WTC11 (cell line): Measurements from ENCODE around the gene CD300A. TPM values are rescaled to one million over a fixed set of nuclear protein-coding genes. Genes with fewer than 3 reads are reported as not detected.

Experiments used
- ATAC-seq: fragments of 200-7000 bp; cut with Tn5 transposase; 2 replicates; pipeline ENCODE4 v1.10.0; 2021; ENCODE audit warnings: mild to moderate bottlenecking, moderate library complexity
- CTCF ChIA-PET: fragments of 300-600 bp; sonication (Branson Sonifier 250); formaldehyde crosslinking; loops from one replicate; lab custom pipeline; 2021; ENCODE audit warnings: antibody characterized with exemption; lab: Charles Lee
- POLR2A ChIA-PET: fragments of 350-600 bp; sonication (Branson Sonifier 250); formaldehyde crosslinking; loops from one replicate; lab custom pipeline; 2021; ENCODE audit warnings: antibody characterized with exemption; lab: Charles Lee
- DNase-seq: peaks from one replicate; pipeline ENCODE4 v3.0.0; 2021; ENCODE audit warnings: low spot score
- H3K27ac Mint-ChIP-seq: 2 replicates; pipeline ENCODE4 v1.8.0; 2021; ENCODE audit warnings: mixed read lengths
- H3K27me3 Mint-ChIP-seq: 2 replicates; pipeline ENCODE4 v1.8.0; 2021; ENCODE audit warnings: low read depth, mild to moderate bottlenecking, moderate library complexity, mixed read lengths
- H3K36me3 Mint-ChIP-seq: 2 replicates; pipeline ENCODE4 v1.8.0; 2021; ENCODE audit warnings: mixed read lengths
- H3K4me1 Mint-ChIP-seq: 2 replicates; pipeline ENCODE4 v1.8.0; 2022; ENCODE audit warnings: mixed read lengths
- H3K4me3 Mint-ChIP-seq: 2 replicates; pipeline ENCODE4 v1.8.0; 2021; ENCODE audit warnings: mild to moderate bottlenecking, moderate library complexity, mixed read lengths
- H3K9me3 Mint-ChIP-seq: 2 replicates; pipeline ENCODE4 v1.8.0; 2021; ENCODE audit warnings: mixed read lengths
- CBFB ChIP-seq: sonication (generic); formaldehyde crosslinking; IDR thresholded peaks from 2 replicates; pipeline ENCODE4 v1.8.1; 2022; ENCODE audit warnings: mild to moderate bottlenecking, low read depth, missing genetic modification reagents
- CREB1 ChIP-seq: sonication (generic); formaldehyde crosslinking; IDR thresholded peaks from 2 replicates; pipeline ENCODE4 v1.8.0; 2023; ENCODE audit warnings: mild to moderate bottlenecking, missing genetic modification reagents
- ETV6 ChIP-seq: sonication (generic); formaldehyde crosslinking; IDR thresholded peaks from 2 replicates; pipeline ENCODE4 v1.8.1; 2022; ENCODE audit warnings: mild to moderate bottlenecking, missing genetic modification reagents
- GABPB1 ChIP-seq: sonication (generic); formaldehyde crosslinking; IDR thresholded peaks from 2 replicates; pipeline ENCODE4 v1.8.1; 2023; ENCODE audit warnings: mild to moderate bottlenecking, missing genetic modification reagents
- GRHL2 ChIP-seq: fragments of 250-450 bp; sonication (Bioruptor Pico); IDR thresholded peaks from 2 replicates; pipeline ENCODE4 v1.8.0; 2022; ENCODE audit warnings: mild to moderate bottlenecking, moderate library complexity; ENCODE audit not compliant: insufficient replicate concordance, severe bottlenecking
- KAT7 ChIP-seq: sonication (generic); formaldehyde crosslinking; IDR thresholded peaks from 2 replicates; pipeline ENCODE4 v1.8.1; 2023; ENCODE audit warnings: missing genetic modification reagents, mild to moderate bottlenecking, borderline replicate concordance
- OVOL2 ChIP-seq: fragments of 250-450 bp; sonication (Bioruptor Pico); IDR thresholded peaks from 2 replicates; pipeline ENCODE4 v1.9.0; 2021; ENCODE audit warnings: mild to moderate bottlenecking, borderline replicate concordance
- RORB ChIP-seq: fragments of 250-450 bp; sonication (Bioruptor Pico); IDR thresholded peaks from 2 replicates; pipeline ENCODE4 v1.9.0; 2021; ENCODE audit warnings: mild to moderate bottlenecking
- ZNF232 ChIP-seq: sonication (generic); formaldehyde crosslinking; IDR thresholded peaks from 2 replicates; pipeline ENCODE4 v1.8.0; 2022; ENCODE audit warnings: mild to moderate bottlenecking, missing genetic modification reagents
- total RNA-seq: library from RNA; stranded (reverse); gene quantifications from 3 replicates; pipeline ENCODE4 v1.2.3, GENCODE V29; 2021
- TF ChIP-seq, protein P1 (sequence below): fragments of 250-450 bp; sonication (Bioruptor Pico); IDR thresholded peaks from 2 replicates; pipeline ENCODE4 v1.9.0; 2021; ENCODE audit warnings: mild to moderate bottlenecking
- TF ChIP-seq, protein P2 (sequence below): sonication (generic); formaldehyde crosslinking; conservative IDR thresholded peaks from 2 replicates; pipeline ENCODE4 v1.8.1; 2023; ENCODE audit warnings: mild to moderate bottlenecking, low read depth, missing genetic modification reagents, moderate library complexity
- TF ChIP-seq, protein P3 (sequence below): sonication (generic); formaldehyde crosslinking; IDR thresholded peaks from 2 replicates; pipeline ENCODE4 v1.8.1; 2023; ENCODE audit warnings: mild to moderate bottlenecking, missing genetic modification reagents
- TF ChIP-seq, protein P4 (sequence below): sonication (generic); formaldehyde crosslinking; IDR thresholded peaks from 2 replicates; pipeline ENCODE4 v1.8.1; 2023; ENCODE audit warnings: mild to moderate bottlenecking, missing genetic modification reagents

The CD300A gene
- total RNA-seq, 1 experiment from 2014 or later, result 1.1 TPM

DNA sequence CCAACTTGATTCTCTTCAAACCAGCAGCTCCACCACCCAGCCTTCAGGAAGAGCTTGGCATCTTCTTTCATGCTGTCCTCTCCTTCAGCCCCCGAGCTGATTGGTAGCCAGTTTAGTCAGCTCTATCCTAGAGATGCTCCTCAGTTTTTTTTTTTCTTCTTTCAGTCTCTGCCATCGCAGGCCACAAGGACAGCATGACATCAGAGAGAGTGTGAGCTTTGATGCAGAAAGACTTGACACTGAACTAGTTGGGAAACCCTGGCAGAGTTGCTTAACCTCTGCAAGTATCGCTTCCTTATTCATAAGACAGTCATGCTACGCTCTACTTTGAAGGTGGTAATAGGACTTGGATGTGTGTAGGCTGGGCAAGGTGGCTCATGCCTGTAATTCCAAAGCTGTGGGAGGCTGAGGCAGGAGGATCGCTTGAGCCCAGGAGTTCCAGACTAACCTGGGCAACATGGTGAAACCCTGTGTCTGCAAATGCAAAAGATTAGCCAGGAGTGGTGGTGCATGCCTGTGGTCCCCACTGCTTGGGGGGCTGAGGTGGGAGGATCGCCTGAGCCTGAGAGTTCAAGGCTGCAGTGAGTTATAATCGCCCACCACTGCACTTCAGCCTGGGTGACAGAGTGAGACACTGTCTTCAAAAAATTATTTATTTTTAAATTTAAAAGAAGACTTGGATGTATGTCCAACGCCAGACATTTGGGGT is 62.2 kb downstream of the CD300A start:
- Mint-ChIP-seq H3K4me3 (no peak overlapping the region), H3K36me3 (no peaks in the 10 kb centered on the region), H3K9me3 (peaks cover 3% of the 10 kb centered on the region), H3K27ac (no peak overlapping the region), H3K27me3 (peaks cover 36% of the 10 kb centered on the region), H3K4me1 (peaks cover 13% of the 10 kb centered on the region)
- ATAC-seq (no peak), DNase-seq (no peak)
- POLR2A ChIA-PET, result no interaction called here
- CTCF ChIA-PET, result interaction anchor here (1.0 to 3.2 kb wide), 2 partner anchors 38 to 160 kb away, joined by 3 to 13 read pairs; no protein-coding TSS in a partner anchor
- no peak for TF ChIP-seq GABPB1 (CRISPR knock-in tag)
- TF ChIP-seq CREB1 (CRISPR knock-in tag), result no peak
- TF ChIP-seq, protein P1, sequence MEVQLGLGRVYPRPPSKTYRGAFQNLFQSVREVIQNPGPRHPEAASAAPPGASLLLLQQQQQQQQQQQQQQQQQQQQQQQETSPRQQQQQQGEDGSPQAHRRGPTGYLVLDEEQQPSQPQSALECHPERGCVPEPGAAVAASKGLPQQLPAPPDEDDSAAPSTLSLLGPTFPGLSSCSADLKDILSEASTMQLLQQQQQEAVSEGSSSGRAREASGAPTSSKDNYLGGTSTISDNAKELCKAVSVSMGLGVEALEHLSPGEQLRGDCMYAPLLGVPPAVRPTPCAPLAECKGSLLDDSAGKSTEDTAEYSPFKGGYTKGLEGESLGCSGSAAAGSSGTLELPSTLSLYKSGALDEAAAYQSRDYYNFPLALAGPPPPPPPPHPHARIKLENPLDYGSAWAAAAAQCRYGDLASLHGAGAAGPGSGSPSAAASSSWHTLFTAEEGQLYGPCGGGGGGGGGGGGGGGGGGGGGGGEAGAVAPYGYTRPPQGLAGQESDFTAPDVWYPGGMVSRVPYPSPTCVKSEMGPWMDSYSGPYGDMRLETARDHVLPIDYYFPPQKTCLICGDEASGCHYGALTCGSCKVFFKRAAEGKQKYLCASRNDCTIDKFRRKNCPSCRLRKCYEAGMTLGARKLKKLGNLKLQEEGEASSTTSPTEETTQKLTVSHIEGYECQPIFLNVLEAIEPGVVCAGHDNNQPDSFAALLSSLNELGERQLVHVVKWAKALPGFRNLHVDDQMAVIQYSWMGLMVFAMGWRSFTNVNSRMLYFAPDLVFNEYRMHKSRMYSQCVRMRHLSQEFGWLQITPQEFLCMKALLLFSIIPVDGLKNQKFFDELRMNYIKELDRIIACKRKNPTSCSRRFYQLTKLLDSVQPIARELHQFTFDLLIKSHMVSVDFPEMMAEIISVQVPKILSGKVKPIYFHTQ (CRISPR knock-in tag), result no peak
- no peak for TF ChIP-seq OVOL2 (CRISPR knock-in tag)

DNA sequence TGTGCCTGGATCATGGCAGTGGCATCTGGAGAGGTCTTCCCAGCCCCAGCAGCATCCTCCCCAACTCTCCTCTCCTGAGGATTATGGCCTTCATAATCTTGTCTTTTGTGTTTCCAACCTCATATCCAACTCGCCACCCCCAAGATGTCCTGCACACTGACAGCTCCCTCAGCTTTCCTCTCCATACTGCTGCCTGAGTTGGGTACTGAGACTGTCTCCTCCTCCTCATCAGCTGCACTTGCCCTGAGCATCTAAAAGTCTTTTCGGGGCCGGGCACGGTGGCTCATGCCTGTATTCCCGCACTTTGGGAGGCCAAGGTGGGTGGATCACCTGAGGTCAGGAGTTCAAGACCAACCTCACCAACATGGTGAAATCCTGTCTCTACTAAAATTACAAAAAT is 62.8 kb downstream of the CD300A start:
- Mint-ChIP-seq H3K4me3 (no peak overlapping the region), H3K9me3 (peaks cover 3% of the 10 kb centered on the region; the same call in 1 of the 2 replicates), H3K4me1 (peaks cover 13% of the 10 kb centered on the region), H3K27me3 (peaks cover 33% of the 10 kb centered on the region), H3K36me3 (no peaks in the 10 kb centered on the region), H3K27ac (no peak overlapping the region)
- CTCF ChIA-PET, result interaction anchor here (1.0 to 3.2 kb wide), 2 partner anchors 37 to 161 kb away, joined by 3 to 13 read pairs; no protein-coding TSS in a partner anchor
- DNase-seq (no peak), ATAC-seq (no peak)
- TF ChIP-seq OVOL2 (CRISPR knock-in tag), result no peak
- TF ChIP-seq, protein P2, sequence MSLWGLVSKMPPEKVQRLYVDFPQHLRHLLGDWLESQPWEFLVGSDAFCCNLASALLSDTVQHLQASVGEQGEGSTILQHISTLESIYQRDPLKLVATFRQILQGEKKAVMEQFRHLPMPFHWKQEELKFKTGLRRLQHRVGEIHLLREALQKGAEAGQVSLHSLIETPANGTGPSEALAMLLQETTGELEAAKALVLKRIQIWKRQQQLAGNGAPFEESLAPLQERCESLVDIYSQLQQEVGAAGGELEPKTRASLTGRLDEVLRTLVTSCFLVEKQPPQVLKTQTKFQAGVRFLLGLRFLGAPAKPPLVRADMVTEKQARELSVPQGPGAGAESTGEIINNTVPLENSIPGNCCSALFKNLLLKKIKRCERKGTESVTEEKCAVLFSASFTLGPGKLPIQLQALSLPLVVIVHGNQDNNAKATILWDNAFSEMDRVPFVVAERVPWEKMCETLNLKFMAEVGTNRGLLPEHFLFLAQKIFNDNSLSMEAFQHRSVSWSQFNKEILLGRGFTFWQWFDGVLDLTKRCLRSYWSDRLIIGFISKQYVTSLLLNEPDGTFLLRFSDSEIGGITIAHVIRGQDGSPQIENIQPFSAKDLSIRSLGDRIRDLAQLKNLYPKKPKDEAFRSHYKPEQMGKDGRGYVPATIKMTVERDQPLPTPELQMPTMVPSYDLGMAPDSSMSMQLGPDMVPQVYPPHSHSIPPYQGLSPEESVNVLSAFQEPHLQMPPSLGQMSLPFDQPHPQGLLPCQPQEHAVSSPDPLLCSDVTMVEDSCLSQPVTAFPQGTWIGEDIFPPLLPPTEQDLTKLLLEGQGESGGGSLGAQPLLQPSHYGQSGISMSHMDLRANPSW (CRISPR knock-in tag), result no peak
- TF ChIP-seq CBFB (CRISPR knock-in tag), result no peak
- TF ChIP-seq ETV6 (CRISPR knock-in tag), result no peak
- TF ChIP-seq, protein P3, sequence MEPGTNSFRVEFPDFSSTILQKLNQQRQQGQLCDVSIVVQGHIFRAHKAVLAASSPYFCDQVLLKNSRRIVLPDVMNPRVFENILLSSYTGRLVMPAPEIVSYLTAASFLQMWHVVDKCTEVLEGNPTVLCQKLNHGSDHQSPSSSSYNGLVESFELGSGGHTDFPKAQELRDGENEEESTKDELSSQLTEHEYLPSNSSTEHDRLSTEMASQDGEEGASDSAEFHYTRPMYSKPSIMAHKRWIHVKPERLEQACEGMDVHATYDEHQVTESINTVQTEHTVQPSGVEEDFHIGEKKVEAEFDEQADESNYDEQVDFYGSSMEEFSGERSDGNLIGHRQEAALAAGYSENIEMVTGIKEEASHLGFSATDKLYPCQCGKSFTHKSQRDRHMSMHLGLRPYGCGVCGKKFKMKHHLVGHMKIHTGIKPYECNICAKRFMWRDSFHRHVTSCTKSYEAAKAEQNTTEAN (CRISPR knock-in tag), result no peak
- no peak for TF ChIP-seq GRHL2
- TF ChIP-seq, protein P4, sequence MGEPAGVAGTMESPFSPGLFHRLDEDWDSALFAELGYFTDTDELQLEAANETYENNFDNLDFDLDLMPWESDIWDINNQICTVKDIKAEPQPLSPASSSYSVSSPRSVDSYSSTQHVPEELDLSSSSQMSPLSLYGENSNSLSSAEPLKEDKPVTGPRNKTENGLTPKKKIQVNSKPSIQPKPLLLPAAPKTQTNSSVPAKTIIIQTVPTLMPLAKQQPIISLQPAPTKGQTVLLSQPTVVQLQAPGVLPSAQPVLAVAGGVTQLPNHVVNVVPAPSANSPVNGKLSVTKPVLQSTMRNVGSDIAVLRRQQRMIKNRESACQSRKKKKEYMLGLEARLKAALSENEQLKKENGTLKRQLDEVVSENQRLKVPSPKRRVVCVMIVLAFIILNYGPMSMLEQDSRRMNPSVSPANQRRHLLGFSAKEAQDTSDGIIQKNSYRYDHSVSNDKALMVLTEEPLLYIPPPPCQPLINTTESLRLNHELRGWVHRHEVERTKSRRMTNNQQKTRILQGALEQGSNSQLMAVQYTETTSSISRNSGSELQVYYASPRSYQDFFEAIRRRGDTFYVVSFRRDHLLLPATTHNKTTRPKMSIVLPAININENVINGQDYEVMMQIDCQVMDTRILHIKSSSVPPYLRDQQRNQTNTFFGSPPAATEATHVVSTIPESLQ, result no peak
- no peak for TF ChIP-seq ZNF232
- POLR2A ChIA-PET, result no interaction called here

DNA sequence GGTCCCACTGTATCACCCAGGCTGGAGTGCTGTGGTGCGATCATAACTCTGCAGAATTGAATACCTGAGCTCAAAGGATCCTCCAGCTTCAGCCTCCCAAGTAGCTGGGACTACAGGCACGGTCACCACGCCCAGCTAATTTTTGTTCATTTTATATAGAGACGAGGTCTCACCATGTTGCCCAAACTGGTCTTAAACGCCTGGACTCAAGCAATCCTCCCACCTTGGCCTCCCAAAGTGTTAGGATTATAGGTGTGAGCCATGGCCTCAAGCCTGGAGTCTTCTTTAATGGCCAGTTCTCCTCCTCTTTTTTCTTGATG is 64.4 kb downstream of the CD300A start:
- POLR2A ChIA-PET, result interaction anchor here (0.6 kb wide), 1 partner anchor 24 kb away, joined by 3 read pairs; no protein-coding TSS in a partner anchor
- peaks cover 13% of the 10 kb centered on the region for H3K4me1 Mint-ChIP-seq
- DNase-seq (no peak), ATAC-seq (no peak)
- H3K9me3 Mint-ChIP-seq, result peaks cover 3% of the 10 kb centered on the region; the same call in 1 of the 2 replicates
- no peak overlapping the region for H3K27ac Mint-ChIP-seq
- no peak for TF ChIP-seq KAT7 (CRISPR knock-in tag)
- TF ChIP-seq ZNF232, result no peak
- no peak for TF ChIP-seq RORB (CRISPR knock-in tag)
- TF ChIP-seq, all 79 proteins: peak for 0
- no peaks in the 10 kb centered on the region for H3K36me3 Mint-ChIP-seq
- H3K4me3 Mint-ChIP-seq, result no peak overlapping the region
- CTCF ChIA-PET, result interaction anchor here (0.6 to 3.2 kb wide), 3 partner anchors 66 to 163 kb away, joined by 3 to 13 read pairs (median 7); no protein-coding TSS in a partner anchor
- H3K27me3 Mint-ChIP-seq, result peaks cover 29% of the 10 kb centered on the region
